HepG2 (cell line): ENCODE data around the gene DIPK1B. TPM values are rescaled to one million over a fixed set of nuclear protein-coding genes. Genes with fewer than 3 reads are reported as not detected.

Source experiments
- CHCHD3 ChIP-seq: sonication (generic); formaldehyde crosslinking; IDR thresholded peaks from 2 replicates; pipeline ENCODE4 v1.8.0; 2022; ENCODE audit warnings: mild to moderate bottlenecking, missing genetic modification reagents, moderate library complexity
- EED ChIP-seq: sonication (generic); formaldehyde crosslinking; IDR thresholded peaks from 2 replicates; pipeline ENCODE4 v1.5.0; 2020; ENCODE audit warnings: mild to moderate bottlenecking, missing genetic modification reagents
- FOXK1 ChIP-seq: sonication (generic); formaldehyde crosslinking; IDR thresholded peaks from 2 replicates; pipeline ENCODE4 v1.4.0; 2020; ENCODE audit warnings: low read depth, missing genetic modification reagents, borderline replicate concordance
- HOXA3 ChIP-seq: sonication (generic); formaldehyde crosslinking; IDR thresholded peaks from 2 replicates; pipeline ENCODE4 v1.5.0; 2020; ENCODE audit warnings: missing genetic modification reagents
- IKZF5 ChIP-seq: IDR thresholded peaks from 2 replicates; pipeline ENCODE4 v1.6.1; 2018; ENCODE audit warnings: missing genetic modification reagents, mild to moderate bottlenecking, missing compliant biosample characterization
- JUNB ChIP-seq: sonication (generic); formaldehyde crosslinking; IDR thresholded peaks from 2 replicates; pipeline ENCODE4 v1.8.0; 2022; ENCODE audit warnings: missing genetic modification reagents, mild to moderate bottlenecking, borderline replicate concordance
- MBNL3 ChIP-seq: fragments of 250-450 bp; sonication (Bioruptor Pico); conservative IDR thresholded peaks from 2 replicates; pipeline ENCODE4 v1.8.0; 2022; ENCODE audit warnings: mild to moderate bottlenecking, inconsistent platforms
- NKX3-1 ChIP-seq: sonication (generic); formaldehyde crosslinking; IDR thresholded peaks from 2 replicates; pipeline ENCODE4 v1.5.0; 2020; ENCODE audit warnings: missing genetic modification reagents
- SNAPC2 ChIP-seq: sonication (generic); formaldehyde crosslinking; IDR thresholded peaks from 2 replicates; pipeline ENCODE4 v1.8.1; 2022; ENCODE audit warnings: mild to moderate bottlenecking, missing genetic modification reagents
- SP5 ChIP-seq: IDR thresholded peaks from 2 replicates; pipeline ENCODE4 v1.6.1; 2016; ENCODE audit warnings: low read depth, borderline replicate concordance
- TBL1XR1 ChIP-seq: fragments of 150-350 bp; IDR thresholded peaks from 2 replicates; pipeline ENCODE4 v1.6.1; 2014; ENCODE audit warnings: borderline replicate concordance, low read length; ENCODE audit not compliant: partially characterized antibody
- TERF1 ChIP-seq: sonication (generic); formaldehyde crosslinking; IDR thresholded peaks from 2 replicates; pipeline ENCODE4 v1.8.0; 2022; ENCODE audit warnings: mild to moderate bottlenecking, missing genetic modification reagents, moderate library complexity
- THYN1 ChIP-seq: sonication (generic); formaldehyde crosslinking; IDR thresholded peaks from 2 replicates; pipeline ENCODE4 v1.8.1; 2023; ENCODE audit warnings: low read depth, mild to moderate bottlenecking, moderate library complexity, missing genetic modification reagents, borderline replicate concordance
- ZFP1 ChIP-seq: IDR thresholded peaks from 2 replicates; pipeline ENCODE4 v1.6.1; 2016
- ZNF468 ChIP-seq: sonication (generic); formaldehyde crosslinking; IDR thresholded peaks from 2 replicates; pipeline ENCODE4 v1.8.0; 2022; ENCODE audit warnings: mild to moderate bottlenecking, moderate library complexity, missing genetic modification reagents
- ZNF547 ChIP-seq: sonication (generic); formaldehyde crosslinking; IDR thresholded peaks from 2 replicates; pipeline ENCODE4 v1.5.1; 2020; ENCODE audit warnings: mild to moderate bottlenecking, missing genetic modification reagents
- polyA plus RNA-seq, 8 experiments: library from polyadenylated mRNA; depleted of rRNA in 3 of 8; stranded (reverse) in 7 of 8; unstranded in 1 of 8; fragments of >200 nt; fragmentation: Illumina TruSeq in 4 of 8; extraction: Trizol in 4 of 8; gene quantifications; 2 replicates each; pipeline versions ENCODE4 v1.2.1 to v1.2.3, GENCODE V29; 2011 to 2016; ENCODE audit warnings: low read depth in 4 of 8, missing spikeins in 1 of 8, mixed read lengths in 1 of 8; ENCODE audit not compliant: insufficient read depth in 1 of 8
- total RNA-seq, 5 experiments: library from RNA; depleted of rRNA; stranded (reverse); fragments of >200 nt; fragmentation: Illumina TruSeq; extraction: Trizol; gene quantifications; 2 replicates each; pipeline ENCODE4 v1.2.3, GENCODE V29; 2016; ENCODE audit warnings: low read depth in 1 of 5
- TF ChIP-seq, protein P1 (sequence below), 2 experiments: sonication (generic) in 1 of 2; formaldehyde crosslinking in 1 of 2; IDR thresholded peaks; 2 replicates each; pipeline versions ENCODE4 v1.4.0 to v1.6.1; 2016 to 2020; ENCODE audit warnings: borderline replicate concordance in 1 of 2, low read depth in 1 of 2, mild to moderate bottlenecking in 1 of 2, missing genetic modification reagents in 1 of 2
- TF ChIP-seq, protein P2 (sequence below): sonication (generic); formaldehyde crosslinking; IDR thresholded peaks from 2 replicates; pipeline ENCODE4 v1.4.0; 2020; ENCODE audit warnings: mild to moderate bottlenecking, missing genetic modification reagents, borderline replicate concordance

DIPK1B gene
- total and polyA plus RNA-seq, 2 of the 13 experiments (the other 11 are each of a cell fraction or from before 2014, with no cell fraction given): 0.18 to 3.9 TPM

- TF ChIP-seq NKX3-1 (CRISPR knock-in tag): peak; percentile 70
- no peak; the same call in 1 of the 2 replicates for TF ChIP-seq IKZF5
- TF ChIP-seq ZNF468 (CRISPR knock-in tag): no peak
- TF ChIP-seq, protein P1, sequence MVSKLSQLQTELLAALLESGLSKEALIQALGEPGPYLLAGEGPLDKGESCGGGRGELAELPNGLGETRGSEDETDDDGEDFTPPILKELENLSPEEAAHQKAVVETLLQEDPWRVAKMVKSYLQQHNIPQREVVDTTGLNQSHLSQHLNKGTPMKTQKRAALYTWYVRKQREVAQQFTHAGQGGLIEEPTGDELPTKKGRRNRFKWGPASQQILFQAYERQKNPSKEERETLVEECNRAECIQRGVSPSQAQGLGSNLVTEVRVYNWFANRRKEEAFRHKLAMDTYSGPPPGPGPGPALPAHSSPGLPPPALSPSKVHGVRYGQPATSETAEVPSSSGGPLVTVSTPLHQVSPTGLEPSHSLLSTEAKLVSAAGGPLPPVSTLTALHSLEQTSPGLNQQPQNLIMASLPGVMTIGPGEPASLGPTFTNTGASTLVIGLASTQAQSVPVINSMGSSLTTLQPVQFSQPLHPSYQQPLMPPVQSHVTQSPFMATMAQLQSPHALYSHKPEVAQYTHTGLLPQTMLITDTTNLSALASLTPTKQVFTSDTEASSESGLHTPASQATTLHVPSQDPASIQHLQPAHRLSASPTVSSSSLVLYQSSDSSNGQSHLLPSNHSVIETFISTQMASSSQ (IDR thresholded peaks at IDR 0.05; ENCODE audit: low read depth): peak; percentile 94
- TF ChIP-seq, protein P1 (CRISPR knock-in tag; IDR thresholded peaks at IDR 0.05; ENCODE audit: borderline replicate concordance): peak; percentile 95
- TF ChIP-seq ZNF547: no peak
- TF ChIP-seq HOXA3 (CRISPR knock-in tag): no peak
- TF ChIP-seq SNAPC2 (CRISPR knock-in tag): no peak
- TF ChIP-seq, protein P2, sequence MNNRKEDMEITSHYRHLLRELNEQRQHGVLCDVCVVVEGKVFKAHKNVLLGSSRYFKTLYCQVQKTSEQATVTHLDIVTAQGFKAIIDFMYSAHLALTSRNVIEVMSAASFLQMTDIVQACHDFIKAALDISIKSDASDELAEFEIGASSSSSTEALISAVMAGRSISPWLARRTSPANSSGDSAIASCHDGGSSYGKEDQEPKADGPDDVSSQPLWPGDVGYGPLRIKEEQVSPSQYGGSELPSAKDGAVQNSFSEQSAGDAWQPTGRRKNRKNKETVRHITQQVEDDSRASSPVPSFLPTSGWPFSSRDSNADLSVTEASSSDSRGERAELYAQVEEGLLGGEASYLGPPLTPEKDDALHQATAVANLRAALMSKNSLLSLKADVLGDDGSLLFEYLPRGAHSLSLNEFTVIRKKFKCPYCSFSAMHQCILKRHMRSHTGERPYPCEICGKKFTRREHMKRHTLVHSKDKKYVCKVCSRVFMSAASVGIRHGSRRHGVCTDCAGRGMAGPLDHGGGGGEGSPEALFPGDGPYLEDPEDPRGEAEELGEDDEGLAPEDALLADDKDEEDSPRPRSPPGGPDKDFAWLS (CRISPR knock-in tag): no peak
- peak; percentile 39; the same call in 1 of the 2 replicates for TF ChIP-seq SP5 (CRISPR knock-in tag)
- no peak for TF ChIP-seq ZFP1 (CRISPR knock-in tag)
- peak; percentile 68 for TF ChIP-seq FOXK1 (CRISPR knock-in tag)
- TF ChIP-seq JUNB (CRISPR knock-in tag): no peak
- no peak for TF ChIP-seq THYN1 (CRISPR knock-in tag)
- no peak for TF ChIP-seq TERF1
- TF ChIP-seq EED: no peak
- TF ChIP-seq MBNL3: no peak
- TF ChIP-seq TBL1XR1: peak; percentile 71
- TF ChIP-seq CHCHD3 (CRISPR knock-in tag): no peak
These were observed 14.4 kb upstream of the DIPK1B start (continued) for GRCh38 chr9:136697821-136698526.
